ENCODE measurements around the gene RHBDD1.

The RHBDD1 gene

DNA sequence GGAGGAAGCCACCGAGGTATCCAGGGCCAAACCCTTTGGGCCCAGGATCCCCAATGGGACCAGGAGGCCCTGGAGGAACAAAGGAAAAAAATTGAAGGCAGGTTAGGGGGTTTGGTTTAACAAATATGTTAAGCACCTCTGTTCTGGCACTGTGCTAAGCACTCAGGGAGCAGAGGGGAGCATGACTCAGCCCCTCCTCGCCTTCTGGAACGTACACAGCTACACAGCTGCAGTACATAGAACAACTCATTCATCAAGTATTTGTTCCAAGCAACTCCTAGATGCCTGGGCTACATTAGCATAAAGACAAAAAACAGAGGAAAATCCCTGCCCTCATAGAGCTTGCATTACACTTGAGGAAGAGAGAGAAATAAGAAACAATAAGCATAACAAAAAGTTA is 174.6 kb downstream of the RHBDD1 start:
- in situ Hi-C loops (cut with MboI; ENCODE audit: low sequenced_read_pairs), result no loop called here

DNA sequence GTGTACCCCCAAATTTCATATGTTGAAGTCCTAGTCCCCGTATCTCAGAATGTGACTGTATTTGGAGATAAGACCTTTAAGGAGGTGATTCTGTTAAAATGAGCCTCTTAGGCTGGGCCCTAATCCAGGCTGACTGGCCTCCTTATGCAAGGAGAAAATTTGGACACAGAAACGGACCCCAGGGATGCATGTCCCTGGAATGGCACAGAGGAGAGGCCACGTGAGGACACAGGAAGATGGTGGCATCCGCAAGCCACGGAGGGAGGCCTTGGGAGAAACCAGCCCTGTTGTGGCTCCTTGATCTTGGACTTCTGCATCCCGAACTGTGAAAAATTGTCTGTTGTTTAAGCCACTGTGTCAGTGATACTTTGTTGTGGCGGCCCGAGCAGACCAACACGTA is 177.5 kb downstream of the RHBDD1 start:
- in situ Hi-C loops (cut with MboI; ENCODE audit: low sequenced_read_pairs), result no loop called here

DNA sequence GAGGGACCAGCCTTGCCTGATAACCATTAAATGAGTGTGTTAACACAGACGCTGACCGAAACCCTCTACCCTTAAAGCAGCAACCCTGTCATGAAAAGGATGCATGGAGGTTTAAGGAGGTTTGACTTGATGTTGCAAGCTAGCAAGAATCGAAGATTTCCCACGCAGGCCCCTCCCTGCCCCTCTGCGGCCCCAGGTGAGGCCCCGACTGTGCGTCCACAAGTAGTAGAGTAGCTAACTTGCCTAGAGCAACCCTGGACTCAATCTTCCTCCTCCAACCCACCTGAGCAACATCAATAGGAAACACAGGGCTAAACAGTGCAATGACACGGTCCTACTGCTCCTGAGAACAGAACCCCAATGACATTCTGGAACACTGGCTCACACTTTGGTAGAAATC is 178.0 kb downstream of the RHBDD1 start:
- in situ Hi-C loops (cut with MboI; ENCODE audit: low sequenced_read_pairs), result no loop called here

DNA sequence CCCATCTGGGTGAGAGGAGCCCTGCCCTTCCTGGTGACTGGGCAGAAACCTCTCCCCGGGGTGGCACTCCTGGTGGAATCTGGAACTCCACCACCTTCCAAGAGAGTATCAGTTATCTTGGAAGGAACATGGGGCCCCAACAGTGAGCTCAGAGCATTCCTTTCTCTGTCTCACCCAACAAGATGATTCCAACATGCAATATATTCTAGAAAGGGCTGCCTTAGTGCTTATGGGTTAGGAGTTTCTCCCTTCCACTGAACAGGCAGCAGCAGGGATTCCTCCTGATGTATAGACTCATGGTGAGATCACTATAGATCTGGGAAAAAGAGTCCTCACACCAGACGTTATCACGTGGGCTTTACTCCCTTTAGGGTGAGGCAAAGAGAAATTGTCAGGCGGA is 181.0 kb downstream of the RHBDD1 start:
- in situ Hi-C loops (cut with MboI; ENCODE audit: low sequenced_read_pairs), result no loop called here

DNA sequence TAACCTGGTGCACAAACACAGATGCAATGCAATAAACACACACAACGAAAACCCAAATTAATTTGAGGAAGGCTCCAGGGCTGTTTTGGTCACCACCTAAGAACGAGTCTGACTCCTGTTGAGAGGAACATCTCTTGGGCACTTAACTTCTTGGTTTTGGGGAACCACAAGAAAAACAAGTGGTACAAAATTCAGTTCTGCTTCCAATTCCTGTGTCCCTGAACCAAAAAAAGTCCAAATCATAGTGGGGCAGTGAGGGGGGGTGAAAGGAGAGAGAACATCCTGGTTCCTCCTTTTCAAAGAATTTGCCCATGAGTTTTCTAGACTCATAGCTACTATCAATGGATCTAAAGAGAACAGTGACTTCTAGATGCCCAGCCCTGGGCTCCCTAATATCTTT is 184.6 kb downstream of the RHBDD1 start:
- in situ Hi-C loops (cut with MboI; ENCODE audit: low sequenced_read_pairs), result no loop called here

DNA sequence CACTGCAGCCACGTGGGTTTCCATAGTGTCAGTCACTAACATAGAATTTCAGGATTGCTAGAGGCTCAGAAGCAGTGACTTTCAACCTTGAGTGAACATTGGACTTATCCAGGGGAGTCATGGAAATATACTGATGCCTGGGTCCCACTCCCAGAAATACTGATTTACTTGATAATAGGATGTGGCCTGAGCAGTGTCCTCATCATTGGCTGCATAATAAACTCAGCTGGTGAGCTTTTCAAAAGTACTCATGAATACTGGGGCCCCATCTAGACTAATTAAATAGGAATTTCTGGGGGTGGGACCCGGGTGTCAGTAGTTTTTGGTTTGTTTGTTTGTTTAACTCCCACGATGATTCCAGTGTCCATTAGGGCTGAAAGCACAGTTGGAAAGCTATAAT is 186.8 kb downstream of the RHBDD1 start:
- in situ Hi-C loops (cut with MboI; ENCODE audit: low sequenced_read_pairs), result no loop called here

DNA sequence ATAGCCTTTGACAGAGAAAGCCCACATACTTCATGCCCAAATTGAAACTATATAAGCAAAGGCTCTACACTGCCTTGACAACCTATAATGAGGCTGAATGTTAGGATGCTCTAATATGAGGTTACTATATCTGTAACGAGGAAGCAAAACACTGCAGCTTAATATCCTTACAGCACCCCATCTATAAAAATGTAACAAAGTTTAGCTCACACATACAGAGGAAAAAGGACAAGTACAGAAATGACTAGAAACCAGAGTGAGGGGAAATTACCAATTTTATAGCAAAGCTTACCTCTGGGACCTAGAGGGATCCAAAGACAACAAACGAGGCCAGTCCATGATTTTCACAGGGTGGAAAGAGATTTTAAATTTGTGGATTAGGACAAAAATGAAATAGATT is 189.7 kb downstream of the RHBDD1 start:
- in situ Hi-C loops (cut with MboI; ENCODE audit: low sequenced_read_pairs), result no loop called here

DNA sequence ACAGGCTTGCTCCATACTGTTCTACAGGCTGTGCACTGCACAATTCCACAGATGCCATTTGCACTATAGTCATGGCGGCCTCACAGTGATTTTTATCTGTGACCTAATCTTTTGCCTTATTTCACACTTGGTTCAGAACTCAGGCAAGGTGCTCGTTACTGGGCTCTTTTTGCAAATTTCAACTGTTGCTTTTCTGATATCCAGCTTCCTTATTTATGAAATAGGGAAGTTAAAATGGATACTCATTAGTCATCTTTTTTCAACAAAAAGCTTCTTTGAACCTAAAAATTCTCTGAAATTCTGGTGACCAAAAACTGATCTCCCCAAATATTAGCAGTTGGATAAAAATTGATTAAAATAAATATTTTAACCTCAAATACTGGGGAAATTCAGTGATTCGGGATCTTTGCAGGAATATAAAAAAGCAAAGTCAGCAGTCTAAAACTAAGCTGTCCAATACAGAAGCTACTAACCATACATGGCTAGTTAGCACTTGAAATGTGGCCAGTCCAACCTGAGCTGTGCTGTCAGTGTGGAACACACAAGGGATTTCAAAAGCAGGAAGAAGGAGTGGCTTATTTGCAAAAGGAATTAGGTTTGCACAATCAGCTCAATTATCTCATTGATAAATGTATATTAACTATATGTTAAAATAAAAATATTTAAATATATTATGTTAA is 193.7 kb downstream of the RHBDD1 start:
- in situ Hi-C loops (cut with MboI; ENCODE audit: low sequenced_read_pairs), result no loop called here

DNA sequence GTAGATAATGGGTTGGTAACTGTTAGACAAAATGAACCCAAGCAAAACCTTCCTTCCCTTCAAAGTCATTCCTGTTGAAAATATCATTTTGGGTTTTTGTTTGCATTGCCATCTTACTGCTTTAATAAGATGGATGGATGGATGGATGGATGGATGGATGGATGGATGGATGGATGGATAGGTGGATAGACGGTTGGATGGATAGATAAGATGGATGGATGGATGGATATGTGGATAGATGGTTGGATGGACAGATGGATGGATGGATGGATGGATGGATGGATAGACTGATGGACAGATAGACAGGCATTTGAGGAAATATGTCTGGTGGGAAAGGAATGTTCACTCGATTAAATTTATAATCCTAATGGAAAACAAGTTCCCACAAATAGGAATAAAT is 194.9 kb downstream of the RHBDD1 start:
- in situ Hi-C loops (cut with MboI; ENCODE audit: low sequenced_read_pairs), result no loop called here

DNA sequence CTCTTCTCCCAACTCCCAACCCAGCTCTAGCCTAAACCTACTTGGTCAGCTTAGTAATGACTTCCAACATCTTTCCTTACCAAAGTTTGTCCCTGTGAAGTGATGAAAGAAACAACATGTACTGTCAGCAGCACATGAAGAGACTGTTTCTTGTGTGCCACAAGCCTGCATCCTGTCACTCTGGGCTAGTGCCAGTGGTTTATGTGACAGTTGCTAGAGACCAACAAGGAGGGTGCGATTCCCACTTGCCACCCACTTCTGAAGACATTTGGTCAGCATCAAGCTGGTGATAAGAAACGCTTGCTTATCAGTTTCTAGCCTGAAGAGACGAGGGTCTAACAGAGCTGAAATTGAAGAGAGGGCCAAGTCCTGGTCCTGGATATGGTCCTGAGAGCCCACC is 195.5 kb downstream of the RHBDD1 start:
- in situ Hi-C loops (cut with MboI; ENCODE audit: low sequenced_read_pairs), result no loop called here

DNA sequence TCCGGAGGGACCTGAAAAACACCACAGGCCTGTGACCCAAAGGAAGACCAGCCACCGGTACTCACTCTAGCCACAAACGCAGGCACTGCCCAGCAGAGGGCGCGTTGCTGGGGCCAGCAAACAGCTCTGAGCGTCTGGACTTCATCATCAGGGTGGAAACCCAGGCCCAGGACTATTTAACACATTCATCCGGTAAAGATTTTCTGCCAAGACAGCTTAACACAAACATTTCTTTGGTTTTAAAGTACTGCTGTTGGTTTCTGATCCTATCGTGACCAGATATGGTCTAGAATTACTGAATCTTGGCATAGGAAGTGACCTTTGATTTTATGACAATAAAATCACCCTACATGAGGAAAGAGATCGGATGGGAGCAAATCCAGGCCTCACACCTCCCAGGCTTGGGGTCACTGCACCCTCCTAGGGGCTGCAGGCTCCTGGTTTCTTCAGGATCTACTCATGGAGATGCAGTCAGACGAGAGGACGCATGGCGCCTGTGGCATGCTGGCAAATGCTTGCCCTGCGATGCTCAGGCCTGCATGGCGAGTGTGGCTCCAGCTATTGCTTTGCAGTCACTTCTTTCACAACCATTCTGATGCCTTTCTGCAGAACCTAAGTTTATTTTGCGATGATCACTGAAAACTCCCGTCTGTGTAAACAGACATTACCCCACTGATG is 197.8 kb downstream of the RHBDD1 start:
- in situ Hi-C loops (cut with MboI; ENCODE audit: low sequenced_read_pairs), result no loop called here

DNA sequence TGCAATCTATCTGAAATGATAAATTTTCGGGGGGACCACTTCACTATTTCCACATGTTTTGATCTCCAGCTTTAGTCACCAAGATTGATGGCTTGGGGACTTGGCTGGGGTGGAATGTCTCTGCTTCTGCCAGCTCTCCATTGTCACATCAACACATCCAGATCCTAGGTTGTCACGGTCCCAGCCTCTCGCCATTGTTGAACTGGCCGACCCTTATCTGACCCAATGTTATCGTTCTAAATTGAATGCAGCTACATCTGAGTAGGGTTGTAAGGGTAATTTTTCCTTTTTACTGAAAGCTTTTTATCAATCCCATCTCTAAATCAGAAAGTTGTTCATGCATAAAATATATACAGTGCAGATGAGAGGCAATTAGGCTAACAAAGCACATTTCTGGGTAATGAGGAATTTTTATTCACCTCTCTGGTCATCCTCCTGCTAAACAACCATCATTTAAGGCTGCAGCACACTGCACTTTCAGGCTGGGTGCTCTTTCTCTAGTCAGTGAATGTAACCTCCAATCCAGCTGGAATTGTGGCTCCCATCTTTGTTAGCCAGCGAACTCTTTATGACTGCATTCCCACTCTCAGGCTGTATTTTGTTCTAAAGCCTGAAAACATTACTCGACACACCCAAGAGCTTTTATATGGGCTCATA is 200.0 kb downstream of the RHBDD1 start:
- in situ Hi-C loops (cut with MboI; ENCODE audit: low sequenced_read_pairs), result no loop called here

DNA sequence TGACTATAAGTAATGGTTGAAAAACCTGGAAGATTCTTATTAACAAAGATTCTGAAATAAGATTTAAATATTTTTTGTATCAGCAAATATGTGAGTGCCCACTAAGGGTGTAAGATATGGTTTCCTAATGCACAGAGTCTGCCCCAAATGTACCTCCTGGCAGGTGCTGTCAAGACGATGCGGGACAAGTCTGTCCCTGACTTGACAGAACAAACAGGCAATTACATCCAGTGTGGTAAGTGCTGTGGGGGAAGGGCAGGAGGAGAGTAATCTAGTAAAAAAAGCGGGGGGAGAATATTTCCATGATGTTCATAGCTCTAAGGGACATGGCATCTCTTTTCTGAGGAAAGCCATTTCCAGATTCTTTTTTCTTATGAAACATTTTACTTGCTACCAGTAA is 200.7 kb downstream of the RHBDD1 start:
- in situ Hi-C loops (cut with MboI; ENCODE audit: low sequenced_read_pairs), result no loop called here

DNA sequence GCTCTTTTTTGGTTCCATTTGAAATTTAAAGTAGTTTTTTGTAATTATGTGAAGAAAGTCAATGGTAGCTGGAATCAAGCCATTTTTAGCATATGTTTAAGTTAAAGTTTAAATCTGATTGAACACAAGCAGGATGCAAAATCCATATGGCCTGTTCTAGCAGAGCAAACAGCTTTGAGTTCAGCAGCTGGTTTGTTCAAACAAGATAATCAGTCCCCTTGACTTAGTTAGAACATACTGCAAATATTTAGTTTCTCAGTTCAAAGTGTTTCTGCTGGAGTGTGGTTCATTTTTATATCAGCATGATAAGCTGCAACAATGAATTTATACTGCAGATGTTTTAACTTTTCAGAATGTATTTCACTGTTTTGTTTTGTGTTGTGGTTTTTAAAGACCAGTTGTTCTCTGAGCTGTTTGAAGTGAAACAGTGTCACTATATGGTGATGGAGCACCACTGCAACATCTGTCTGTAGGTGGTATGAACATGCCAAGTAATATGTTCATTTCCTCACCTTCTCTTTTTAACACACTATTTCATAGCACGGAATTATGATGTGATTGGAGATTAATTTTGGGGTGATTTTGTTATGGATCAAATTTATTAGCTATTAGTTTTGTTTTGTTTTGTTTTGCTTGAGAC is 202.8 kb downstream of the RHBDD1 start:
- in situ Hi-C loops (cut with MboI; ENCODE audit: low sequenced_read_pairs), result no loop called here

DNA sequence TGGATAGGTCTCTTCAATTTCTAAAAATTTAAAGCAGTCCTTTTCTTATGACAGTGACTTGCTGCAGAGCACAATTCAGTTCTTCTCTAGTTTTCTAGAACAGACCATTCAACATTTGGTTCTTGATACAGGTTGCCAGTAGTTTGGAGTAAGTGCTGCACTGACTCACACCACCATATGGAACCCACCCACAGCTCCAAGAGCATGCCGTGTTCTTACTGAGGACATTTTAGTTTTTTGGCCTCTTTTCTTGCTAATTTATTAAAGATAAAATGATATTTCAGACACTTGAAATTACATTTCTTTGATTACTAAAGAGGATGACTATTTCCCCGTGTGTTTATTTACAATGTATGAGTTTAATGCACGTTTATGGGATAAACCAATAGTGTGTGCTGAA is 208.1 kb downstream of the RHBDD1 start:
- in situ Hi-C loops (cut with MboI; ENCODE audit: low sequenced_read_pairs), result no loop called here

All from HL-60/S4 treated with retinoic acid at 250 ng/mL for 4 days and 3 days (cell line).